ENCODE results near the gene EYS.

Gene EYS

GRCh38 chr6:64357430-64357829 lies 1349.6 kb downstream of the EYS start:
- Mint-ChIP-seq H3K4me3 (no peak overlapping the region), H3K9me3 (peaks cover 2 to 4% of the 10 kb centered on the region in 2 donors), H3K27me3 (no peaks in the 10 kb centered on the region), H3K27ac (no peak overlapping the region), H3K4me1 (no peaks in the 10 kb centered on the region), H3K36me3 (no peaks in the 10 kb centered on the region)
- ATAC-seq (replicated peaks), result no peak
- no peak for DNase-seq

GRCh38 chr6:64347411-64347810 lies 1359.6 kb downstream of the EYS start:
- no peaks in the 10 kb centered on the region for H3K36me3 Mint-ChIP-seq
- ATAC-seq (replicated peaks) (no peak), DNase-seq (no peak)
- no peak overlapping the region for H3K4me3 Mint-ChIP-seq
- no peaks in the 10 kb centered on the region for H3K27me3 Mint-ChIP-seq
- no peak overlapping the region for H3K27ac Mint-ChIP-seq
- peaks cover 4 to 5% of the 10 kb centered on the region in 2 donors for H3K9me3 Mint-ChIP-seq
- no peaks in the 10 kb centered on the region for H3K4me1 Mint-ChIP-seq

GRCh38 chr6:64335195-64335594 lies 1371.8 kb downstream of the EYS start:
- no peaks in the 10 kb centered on the region for H3K36me3 Mint-ChIP-seq
- H3K27ac Mint-ChIP-seq, result no peak overlapping the region
- H3K4me1 Mint-ChIP-seq, result no peaks in the 10 kb centered on the region
- DNase-seq, result no peak
- H3K4me3 Mint-ChIP-seq, result no peak overlapping the region
- H3K9me3 Mint-ChIP-seq, result peaks cover 5% of the 10 kb centered on the region in 2 donors
- ATAC-seq (replicated peaks), result no peak
- no peaks in the 10 kb centered on the region for H3K27me3 Mint-ChIP-seq

DNA sequence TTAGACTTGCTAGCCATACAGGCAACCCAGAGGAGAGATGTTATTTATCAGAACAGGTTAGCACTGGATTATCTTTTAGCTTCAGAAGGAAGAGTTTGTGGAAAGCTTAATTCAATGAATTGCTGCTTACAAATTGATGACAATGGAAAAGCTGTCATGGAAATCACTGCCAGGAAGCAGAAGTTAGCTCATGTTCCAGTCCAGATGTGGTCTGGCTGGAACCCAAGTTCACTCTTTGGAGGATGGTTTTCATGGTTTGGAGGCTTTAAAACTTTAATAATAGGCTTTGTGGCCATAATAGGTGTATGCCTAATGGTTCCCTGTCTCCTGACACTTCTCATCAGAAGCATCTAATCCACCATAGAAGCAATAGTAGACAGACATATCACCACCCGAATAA lies 1372.4 kb downstream of the EYS start:
- ATAC-seq (replicated peaks), result no peak
- DNase-seq, result no peak
- Mint-ChIP-seq H3K4me1 (no peaks in the 10 kb centered on the region), H3K36me3 (no peaks in the 10 kb centered on the region), H3K27me3 (no peaks in the 10 kb centered on the region), H3K27ac (no peak overlapping the region), H3K4me3 (no peak overlapping the region), H3K9me3 (peaks cover 5% of the 10 kb centered on the region in 2 donors)

DNA sequence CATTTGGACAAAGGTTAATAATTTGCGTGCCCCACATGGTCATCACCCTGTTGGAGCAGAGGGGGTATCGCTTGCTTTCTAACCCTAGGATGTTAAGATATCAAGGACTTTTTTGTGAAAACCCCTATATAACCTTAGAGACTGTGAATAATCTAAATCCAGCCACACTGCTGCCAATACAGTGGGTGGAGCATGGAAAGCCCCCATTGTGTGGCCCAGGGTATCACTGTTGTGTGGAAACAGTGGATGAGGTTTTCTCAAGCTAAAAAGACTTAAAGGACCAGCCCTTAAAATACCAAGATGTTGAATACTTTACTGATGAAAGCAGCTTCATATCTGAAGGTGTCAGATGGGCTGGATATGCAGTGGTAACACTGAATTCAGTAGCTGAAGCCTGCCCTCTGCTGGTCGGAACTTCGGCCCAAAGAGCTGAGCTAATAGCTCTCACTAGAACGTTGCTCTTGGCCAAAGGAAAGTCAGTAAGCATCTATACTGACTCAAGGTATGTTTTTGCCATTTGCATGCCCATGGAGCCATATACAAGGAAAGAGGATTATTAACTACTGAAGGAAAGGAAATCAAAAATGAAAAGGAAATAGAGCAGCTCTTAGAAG lies 1376.2 kb downstream of the EYS start:
- peak; percentile 13 for DNase-seq
- Mint-ChIP-seq H3K4me3 (no peak overlapping the region), H3K36me3 (no peaks in the 10 kb centered on the region), H3K4me1 (no peaks in the 10 kb centered on the region), H3K27ac (no peak overlapping the region), H3K27me3 (no peaks in the 10 kb centered on the region), H3K9me3 (peaks cover 0 to 7% of the 10 kb centered on the region in 2 donors)
- ATAC-seq (replicated peaks), result peak in 1 of 2 donors; percentile 50

DNA sequence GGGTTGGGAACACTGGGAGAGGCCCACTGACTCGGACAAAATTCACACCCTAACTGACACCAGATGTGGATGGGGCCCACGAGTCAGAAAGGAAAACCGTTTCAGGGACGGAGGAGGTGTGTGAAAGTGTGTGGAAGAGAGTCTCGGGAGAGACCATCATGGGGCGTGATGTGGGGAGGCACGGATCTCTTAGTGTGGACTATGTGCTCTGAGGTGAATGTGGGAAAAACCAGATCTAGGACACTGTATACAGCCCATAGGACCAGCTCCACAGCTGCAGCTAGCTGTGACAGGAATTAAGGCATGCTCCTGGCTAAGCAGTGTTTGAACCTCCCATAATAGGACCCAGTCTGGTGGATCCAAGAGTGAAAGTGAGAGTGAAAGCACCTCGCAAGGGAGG lies 1380.1 kb downstream of the EYS start:
- no peak for ATAC-seq (replicated peaks)
- DNase-seq, result no peak

DNA sequence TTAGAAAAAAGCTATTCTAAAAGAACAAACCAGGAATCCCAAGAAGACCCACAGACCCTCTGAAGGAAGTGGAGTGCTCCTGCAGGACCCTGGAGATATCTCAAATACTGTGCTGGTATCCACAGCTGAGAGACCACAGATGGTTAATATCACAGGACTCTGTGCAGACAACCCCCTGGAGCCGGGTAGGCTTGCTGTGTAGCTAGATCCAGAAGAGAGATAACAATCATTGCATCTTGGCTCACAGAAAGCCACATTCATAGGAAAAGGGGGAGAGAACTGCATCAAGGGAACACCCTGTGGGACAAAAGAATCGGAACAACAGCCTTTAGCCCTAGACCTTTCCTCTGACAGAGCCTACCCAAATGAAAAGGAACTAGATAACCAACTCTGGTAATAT lies 1381.9 kb downstream of the EYS start:
- Mint-ChIP-seq H3K9me3 (peaks cover 0 to 6% of the 10 kb centered on the region in 2 donors), H3K4me3 (no peak overlapping the region), H3K27ac (no peak overlapping the region), H3K27me3 (no peaks in the 10 kb centered on the region), H3K36me3 (no peaks in the 10 kb centered on the region), H3K4me1 (no peaks in the 10 kb centered on the region)
- no peak for DNase-seq
- no peak for ATAC-seq (replicated peaks)

More for the DNA sequence above, 1380.1 kb downstream of the EYS start:
- Mint-ChIP-seq H3K27me3 (no peaks in the 10 kb centered on the region), H3K9me3 (peaks cover 0 to 7% of the 10 kb centered on the region in 2 donors), H3K4me3 (no peak overlapping the region), H3K4me1 (no peaks in the 10 kb centered on the region), H3K36me3 (no peaks in the 10 kb centered on the region), H3K27ac (no peak overlapping the region)

- Mint-ChIP-seq H3K27me3 (no peaks in the 10 kb centered on the region), H3K36me3 (no peaks in the 10 kb centered on the region), H3K4me1 (no peaks in the 10 kb centered on the region), H3K27ac (no peak overlapping the region), H3K4me3 (no peak overlapping the region), H3K9me3 (peaks cover 11 to 15% of the 10 kb centered on the region in 2 donors)
- DNase-seq (no peak), ATAC-seq (replicated peaks) (no peak)
These were observed 1396.8 kb downstream of the EYS start for GRCh38 chr6:64310214-64310613.

GRCh38 chr6:64301307-64302236 lies 1405.5 kb downstream of the EYS start:
- DNase-seq (no peak), ATAC-seq (replicated peaks) (no peak)
- no peak overlapping the region for H3K4me3 Mint-ChIP-seq
- H3K4me1 Mint-ChIP-seq, result no peaks in the 10 kb centered on the region
- no peaks in the 10 kb centered on the region for H3K36me3 Mint-ChIP-seq
- H3K27ac Mint-ChIP-seq, result no peak overlapping the region
- H3K27me3 Mint-ChIP-seq, result no peaks in the 10 kb centered on the region
- H3K9me3 Mint-ChIP-seq, result peaks cover 4 to 12% of the 10 kb centered on the region in 2 donors

GRCh38 chr6:64299176-64299575 lies 1407.8 kb downstream of the EYS start:
- H3K27ac Mint-ChIP-seq, result no peak overlapping the region
- peaks cover 4 to 11% of the 10 kb centered on the region in 2 donors for H3K9me3 Mint-ChIP-seq
- ATAC-seq (replicated peaks) (no peak), DNase-seq (no peak)
- no peaks in the 10 kb centered on the region for H3K27me3 Mint-ChIP-seq
- no peaks in the 10 kb centered on the region for H3K4me1 Mint-ChIP-seq
- H3K4me3 Mint-ChIP-seq, result no peak overlapping the region
- H3K36me3 Mint-ChIP-seq, result no peaks in the 10 kb centered on the region

DNA sequence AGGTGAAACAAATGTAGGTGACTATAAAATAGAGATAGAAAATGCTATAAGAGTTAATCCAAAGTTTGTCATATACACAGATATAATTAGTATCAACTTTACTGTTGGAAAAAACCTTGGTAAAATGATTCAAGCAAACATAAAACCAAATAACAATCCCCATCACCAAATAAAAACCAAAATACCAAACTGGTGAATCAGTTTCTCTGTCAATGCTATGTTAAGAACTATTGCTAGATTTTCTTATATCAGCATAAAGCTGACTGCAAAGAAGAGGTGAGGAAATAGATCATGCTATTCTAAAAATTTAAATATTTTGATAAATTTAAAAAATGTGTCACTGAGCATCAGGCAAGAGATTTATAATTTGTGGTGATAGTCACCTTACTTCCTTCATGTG lies 1413.0 kb downstream of the EYS start:
- H3K4me3 Mint-ChIP-seq, result no peak overlapping the region
- H3K27ac Mint-ChIP-seq, result no peak overlapping the region
- H3K4me1 Mint-ChIP-seq, result no peaks in the 10 kb centered on the region
- H3K9me3 Mint-ChIP-seq, result peaks cover 0 to 3% of the 10 kb centered on the region in 2 donors
- no peaks in the 10 kb centered on the region for H3K36me3 Mint-ChIP-seq
- ATAC-seq (replicated peaks) (no peak), DNase-seq (no peak)
- no peaks in the 10 kb centered on the region for H3K27me3 Mint-ChIP-seq

DNA sequence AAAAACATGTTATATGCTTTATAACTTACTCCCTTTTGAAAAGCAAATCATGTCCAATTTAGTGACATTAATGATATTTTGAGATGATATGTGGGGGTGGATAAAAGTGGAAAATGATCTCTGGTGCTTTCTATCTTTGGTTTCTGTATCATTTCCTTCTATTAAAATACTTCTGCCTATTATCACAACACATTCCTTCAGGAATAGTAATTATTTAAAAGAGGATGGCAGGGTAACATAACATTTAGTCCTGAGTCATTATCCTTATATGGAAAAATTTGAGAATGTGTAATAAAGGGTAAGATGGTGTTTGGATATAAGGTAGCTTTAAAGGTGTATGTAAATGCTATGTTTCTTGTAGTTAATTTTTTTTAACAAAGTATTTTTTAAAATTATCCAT lies 1413.7 kb downstream of the EYS start:
- H3K27me3 Mint-ChIP-seq, result no peaks in the 10 kb centered on the region
- H3K9me3 Mint-ChIP-seq, result peaks cover 0 to 3% of the 10 kb centered on the region in 2 donors
- H3K4me1 Mint-ChIP-seq, result no peaks in the 10 kb centered on the region
- no peak overlapping the region for H3K4me3 Mint-ChIP-seq
- no peak for ATAC-seq (replicated peaks)
- DNase-seq, result no peak
- H3K27ac Mint-ChIP-seq, result no peak overlapping the region
- H3K36me3 Mint-ChIP-seq, result no peaks in the 10 kb centered on the region

- DNase-seq, result no peak
- no peaks in the 10 kb centered on the region for H3K27me3 Mint-ChIP-seq
- ATAC-seq (replicated peaks), result no peak
- H3K36me3 Mint-ChIP-seq, result no peaks in the 10 kb centered on the region
- H3K4me1 Mint-ChIP-seq, result no peaks in the 10 kb centered on the region
- H3K27ac Mint-ChIP-seq, result no peak overlapping the region
- no peak overlapping the region for H3K4me3 Mint-ChIP-seq
- no peaks in the 10 kb centered on the region for H3K9me3 Mint-ChIP-seq
These were observed 1416.2 kb downstream of the EYS start for GRCh38 chr6:64290867-64291266.

DNA sequence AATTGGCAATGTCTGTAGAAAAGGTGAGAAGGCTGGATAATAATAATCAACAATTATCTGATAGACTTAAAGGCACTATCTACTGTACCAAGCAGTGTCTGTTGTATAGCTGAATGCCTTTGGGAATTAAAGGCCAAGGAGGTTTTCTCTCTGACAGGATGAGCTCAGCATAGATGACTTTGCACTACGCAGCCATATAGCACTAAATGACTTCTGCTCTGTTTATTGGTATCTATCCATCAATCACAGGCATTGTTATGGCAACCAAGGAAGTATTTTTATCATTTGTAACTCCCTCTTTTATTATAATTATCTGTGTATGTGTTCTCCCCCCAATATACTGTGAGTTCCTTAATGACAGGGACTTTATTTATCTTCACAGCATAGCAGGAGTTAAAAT lies 1417.1 kb downstream of the EYS start:
- no peaks in the 10 kb centered on the region for H3K36me3 Mint-ChIP-seq
- H3K27ac Mint-ChIP-seq, result no peak overlapping the region
- peaks cover 0 to 2% of the 10 kb centered on the region in 2 donors for H3K9me3 Mint-ChIP-seq
- no peak overlapping the region for H3K4me3 Mint-ChIP-seq
- H3K4me1 Mint-ChIP-seq, result no peaks in the 10 kb centered on the region
- no peak for ATAC-seq (replicated peaks)
- DNase-seq, result no peak
- H3K27me3 Mint-ChIP-seq, result no peaks in the 10 kb centered on the region

- H3K27ac Mint-ChIP-seq, result no peak overlapping the region
- H3K4me3 Mint-ChIP-seq, result no peak overlapping the region
- H3K36me3 Mint-ChIP-seq, result no peaks in the 10 kb centered on the region
- ATAC-seq (replicated peaks) (no peak), DNase-seq (no peak)
- H3K27me3 Mint-ChIP-seq, result no peaks in the 10 kb centered on the region
- H3K9me3 Mint-ChIP-seq, result peaks cover 4 to 6% of the 10 kb centered on the region in 2 donors
- no peaks in the 10 kb centered on the region for H3K4me1 Mint-ChIP-seq
These were observed 1418.7 kb downstream of the EYS start for GRCh38 chr6:64288351-64288750.
